ENCODE data around the gene SPRR5. TPM values are rescaled to one million over a fixed set of nuclear protein-coding genes. Genes with fewer than 3 reads are reported as not detected.

Gene SPRR5
- total RNA-seq, 3 donors from 2014 or later, result not detected

GRCh38 chr1:152904688-152905440, 42.1 kb upstream of the SPRR5 start:
- no peak for TF ChIP-seq CTCF (IDR thresholded peaks at IDR 0.05)
- no peak for DNase-seq
- Histone ChIP-seq H3K36me3 (ENCODE audit: low read depth) (no peaks in the 10 kb centered on the region), H3K9me3 (no peaks in the 10 kb centered on the region), H3K4me1 (ENCODE audit: low read depth) (no peaks in the 10 kb centered on the region), H3K4me3 (no peak overlapping the region)
- intact Hi-C loops (cut with DNase I, micrococcal nuclease), result no loop called here
- no peak for ATAC-seq

- ATAC-seq (no peak), DNase-seq (no peak)
Observed at GRCh38 chr1:152906023-152906565, 40.9 kb upstream of the SPRR5 start.

GRCh38 chr1:152907686-152908601, 39.1 kb upstream of the SPRR5 start, which contains the start of gene IVL:
Gene IVL, plus strand, starts transcription at chr1:152908546. Its CDS starts 1,252 bp downstream, at chr1:152909798.
- Histone ChIP-seq H3K9me3 (no peaks in the 10 kb centered on the region), H3K4me1 (ENCODE audit: low read depth) (no peaks in the 10 kb centered on the region), H3K4me3 (no peak within 1 kb of the TSS), H3K36me3 (ENCODE audit: low read depth) (no peaks in the 10 kb centered on the region)
- intact Hi-C loops (cut with DNase I, micrococcal nuclease), result no loop called here
- no peak for DNase-seq
- no peak for ATAC-seq
- TF ChIP-seq CTCF (IDR thresholded peaks at IDR 0.05), result no peak

More at GRCh38 chr1:152906023-152906565, 40.9 kb upstream of the SPRR5 start:
- no peaks in the 10 kb centered on the region for H3K9me3 ChIP-seq
- no peaks in the 10 kb centered on the region for H3K4me1 ChIP-seq (ENCODE audit: low read depth)
- H3K4me3 ChIP-seq, result no peak overlapping the region
- intact Hi-C loops (cut with DNase I, micrococcal nuclease), result no loop called here
- no peak for TF ChIP-seq CTCF (IDR thresholded peaks at IDR 0.05)
- H3K36me3 ChIP-seq (ENCODE audit: low read depth), result no peaks in the 10 kb centered on the region

- ATAC-seq (no peak), DNase-seq (no peak)
- TF ChIP-seq CTCF (IDR thresholded peaks at IDR 0.05), result no peak
- intact Hi-C loops (cut with DNase I, micrococcal nuclease), result no loop called here
- Histone ChIP-seq H3K4me1 (ENCODE audit: low read depth) (no peaks in the 10 kb centered on the region), H3K9me3 (no peaks in the 10 kb centered on the region), H3K4me3 (no peak overlapping the region), H3K36me3 (ENCODE audit: low read depth) (no peaks in the 10 kb centered on the region)
Observed at GRCh38 chr1:152909206-152909605, 37.8 kb upstream of the SPRR5 start.

GRCh38 chr1:152912471-152912870, 34.5 kb upstream of the SPRR5 start:
- DNase-seq (no peak), ATAC-seq (no peak)
- H3K36me3 ChIP-seq (ENCODE audit: low read depth), result no peaks in the 10 kb centered on the region
- intact Hi-C loops (cut with DNase I, micrococcal nuclease), result no loop called here
- no peak for TF ChIP-seq CTCF (IDR thresholded peaks at IDR 0.05)
- H3K4me1 ChIP-seq (ENCODE audit: low read depth), result no peaks in the 10 kb centered on the region
- no peaks in the 10 kb centered on the region for H3K9me3 ChIP-seq
- H3K4me3 ChIP-seq, result no peak overlapping the region
